ENCODE measurements around the gene CLEC18A.
"Not testable (repeated sequence)": the region's sequence is repeated elsewhere in the genome, so short reads cannot be mapped to it uniquely, and the experiment has no call there.

CLEC18A gene

GRCh38 chr16:69931631-69932030 is 19.5 kb upstream of the CLEC18A start:
- no peak for DNase-seq

GRCh38 chr16:69932228-69932627 is 18.9 kb upstream of the CLEC18A start:
- no peak for DNase-seq

GRCh38 chr16:69932691-69933392 is 18.3 kb upstream of the CLEC18A start:
- no peak for DNase-seq

- DNase-seq: no peak
These were observed 17.1 kb upstream of the CLEC18A start for GRCh38 chr16:69934044-69934443.

- DNase-seq: no peak
These were observed 16.4 kb upstream of the CLEC18A start for GRCh38 chr16:69934751-69935150.

- no peak for DNase-seq
These were observed 15.8 kb upstream of the CLEC18A start for GRCh38 chr16:69935278-69935711.

- no peak for DNase-seq
These were observed 15.4 kb upstream of the CLEC18A start for GRCh38 chr16:69935740-69936139.

- DNase-seq: no peak
These were observed 14.9 kb upstream of the CLEC18A start for GRCh38 chr16:69936252-69936651.

- no peak for DNase-seq
These were observed 14.4 kb upstream of the CLEC18A start for GRCh38 chr16:69936751-69937211.

GRCh38 chr16:69937465-69937951 is 13.6 kb upstream of the CLEC18A start:
- DNase-seq: no peak

GRCh38 chr16:69938981-69939820 is 11.9 kb upstream of the CLEC18A start:
- no peak for DNase-seq

- DNase-seq: no peak
These were observed 11.1 kb upstream of the CLEC18A start for GRCh38 chr16:69939821-69940585.

GRCh38 chr16:69940676-69941075 is 10.5 kb upstream of the CLEC18A start:
- DNase-seq: no peak

GRCh38 chr16:69941251-69942098 is 9.7 kb upstream of the CLEC18A start:
- DNase-seq: no peak

GRCh38 chr16:69942099-69942491 is 9.0 kb upstream of the CLEC18A start:
- DNase-seq: no peak

GRCh38 chr16:69942627-69943170 is 8.4 kb upstream of the CLEC18A start:
- no peak for DNase-seq

GRCh38 chr16:69943241-69944036 is 7.7 kb upstream of the CLEC18A start:
- not testable (repeated sequence) for DNase-seq

- not testable (repeated sequence) for DNase-seq
These were observed 723 bp upstream of the CLEC18A start for GRCh38 chr16:69950411-69950810.

GRCh38 chr16:69951672-69952031 is 518 bp downstream of the CLEC18A start:
- DNase-seq: not testable (repeated sequence)

GRCh38 chr16:69952116-69952515 is 982 bp downstream of the CLEC18A start:
- DNase-seq: not testable (repeated sequence)

Data from NCI-H1092 treated with DMSO at 0.1 percent for 48 hours (cell line).